Stimulated activated effector memory CD8-positive, alpha-beta T cell treated with anti-CD3 and anti-CD28 coated beads, Interleukin-12 subunit alpha, Interleukin-12 subunit beta, amount 100 ng/mL, for 72 hours (primary cell): ENCODE results near the gene TASP1.

Experiments
- ATAC-seq: fragments of 150-1000 bp; cut with Tn5 transposase; 2 replicates; pipeline ENCODE4 v1.10.0; 2021
- DNase-seq, 2 donors: peaks; one replicate each; pipeline ENCODE4 v3.0.0; 2021 to 2022; ENCODE audit warnings: low spot score in 2 of 2
- H3K27ac Mint-ChIP-seq: one replicate; pipeline ENCODE4 v1.8.0; 2022; ENCODE audit warnings: mild to moderate bottlenecking, mixed read lengths
- H3K36me3 Mint-ChIP-seq: one replicate; pipeline ENCODE4 v1.8.0; 2022; ENCODE audit warnings: mild to moderate bottlenecking, mixed read lengths
- H3K4me1 Mint-ChIP-seq: one replicate; pipeline ENCODE4 v1.8.0; 2022; ENCODE audit warnings: mixed read lengths
- H3K4me3 Mint-ChIP-seq: one replicate; pipeline ENCODE4 v1.8.0; 2022; ENCODE audit warnings: mild to moderate bottlenecking, mixed read lengths
- H3K9me3 Mint-ChIP-seq: one replicate; pipeline ENCODE4 v1.8.0; 2022; ENCODE audit warnings: mixed read lengths

The TASP1 gene

GRCh38 chr20:13554706-13555105, 84.0 kb downstream of the TASP1 start:
- Mint-ChIP-seq H3K4me1 (no peaks in the 10 kb centered on the region), H3K36me3 (peaks cover 18% of the 10 kb centered on the region), H3K9me3 (no peaks in the 10 kb centered on the region), H3K27ac (no peak overlapping the region), H3K4me3 (no peak overlapping the region)
- DNase-seq, result no peak
- no peak for ATAC-seq

GRCh38 chr20:13554076-13554475, 84.7 kb downstream of the TASP1 start:
- peaks cover 17% of the 10 kb centered on the region for H3K36me3 Mint-ChIP-seq
- DNase-seq, result no peak
- H3K4me3 Mint-ChIP-seq, result no peak overlapping the region
- H3K9me3 Mint-ChIP-seq, result no peaks in the 10 kb centered on the region
- ATAC-seq, result no peak
- H3K4me1 Mint-ChIP-seq, result no peaks in the 10 kb centered on the region
- H3K27ac Mint-ChIP-seq, result no peak overlapping the region

GRCh38 chr20:13552061-13552460, 86.7 kb downstream of the TASP1 start:
- ATAC-seq, result no peak
- Mint-ChIP-seq H3K27ac (no peak overlapping the region), H3K4me1 (no peaks in the 10 kb centered on the region), H3K9me3 (no peaks in the 10 kb centered on the region), H3K36me3 (no peaks in the 10 kb centered on the region), H3K4me3 (no peak overlapping the region)
- DNase-seq, result no peak

GRCh38 chr20:13549451-13549850, 89.3 kb downstream of the TASP1 start:
- Mint-ChIP-seq H3K4me3 (no peak overlapping the region), H3K9me3 (no peaks in the 10 kb centered on the region), H3K27ac (no peak overlapping the region), H3K4me1 (no peaks in the 10 kb centered on the region), H3K36me3 (no peaks in the 10 kb centered on the region)
- no peak for DNase-seq
- no peak for ATAC-seq

- H3K36me3 Mint-ChIP-seq, result no peaks in the 10 kb centered on the region
- no peak overlapping the region for H3K27ac Mint-ChIP-seq
- ATAC-seq (peak; percentile 47), DNase-seq (peak; percentile 52 to 80)
- no peaks in the 10 kb centered on the region for H3K4me1 Mint-ChIP-seq
- no peaks in the 10 kb centered on the region for H3K9me3 Mint-ChIP-seq
- no peak overlapping the region for H3K4me3 Mint-ChIP-seq
Observed at GRCh38 chr20:13546497-13547131, 92.1 kb downstream of the TASP1 start.

- no peaks in the 10 kb centered on the region for H3K9me3 Mint-ChIP-seq
- no peaks in the 10 kb centered on the region for H3K36me3 Mint-ChIP-seq
- no peaks in the 10 kb centered on the region for H3K4me1 Mint-ChIP-seq
- no peak overlapping the region for H3K27ac Mint-ChIP-seq
- ATAC-seq, result no peak
- DNase-seq, result no peak
- no peak overlapping the region for H3K4me3 Mint-ChIP-seq
Observed at GRCh38 chr20:13545790-13546189, 92.9 kb downstream of the TASP1 start.

- Mint-ChIP-seq H3K4me1 (no peaks in the 10 kb centered on the region), H3K36me3 (no peaks in the 10 kb centered on the region), H3K27ac (no peak overlapping the region), H3K4me3 (no peak overlapping the region), H3K9me3 (no peaks in the 10 kb centered on the region)
- ATAC-seq, result no peak
- DNase-seq, result no peak
Observed at GRCh38 chr20:13543783-13544182, 94.9 kb downstream of the TASP1 start.

GRCh38 chr20:13535627-13536026, 103.1 kb downstream of the TASP1 start:
- ATAC-seq, result no peak
- no peak for DNase-seq
- no peaks in the 10 kb centered on the region for H3K4me1 Mint-ChIP-seq
- H3K36me3 Mint-ChIP-seq, result no peaks in the 10 kb centered on the region
- no peaks in the 10 kb centered on the region for H3K9me3 Mint-ChIP-seq
- no peak overlapping the region for H3K4me3 Mint-ChIP-seq
- no peak overlapping the region for H3K27ac Mint-ChIP-seq

- ATAC-seq (no peak), DNase-seq (no peak)
- H3K4me3 Mint-ChIP-seq, result no peak overlapping the region
- no peaks in the 10 kb centered on the region for H3K9me3 Mint-ChIP-seq
- H3K27ac Mint-ChIP-seq, result no peak overlapping the region
- H3K4me1 Mint-ChIP-seq, result no peaks in the 10 kb centered on the region
- no peaks in the 10 kb centered on the region for H3K36me3 Mint-ChIP-seq
Observed at GRCh38 chr20:13533946-13534345, 104.8 kb downstream of the TASP1 start.

- peaks cover 24% of the 10 kb centered on the region for H3K36me3 Mint-ChIP-seq
- H3K4me3 Mint-ChIP-seq, result no peak overlapping the region
- H3K4me1 Mint-ChIP-seq, result no peaks in the 10 kb centered on the region
Observed at GRCh38 chr20:13530146-13530545, 108.6 kb downstream of the TASP1 start.

GRCh38 chr20:13526551-13526950, 112.2 kb downstream of the TASP1 start:
- H3K9me3 Mint-ChIP-seq, result peaks cover 12% of the 10 kb centered on the region
- peaks cover 27% of the 10 kb centered on the region for H3K36me3 Mint-ChIP-seq
- H3K4me3 Mint-ChIP-seq, result no peak overlapping the region
- no peaks in the 10 kb centered on the region for H3K4me1 Mint-ChIP-seq
- ATAC-seq (no peak), DNase-seq (no peak)
- H3K27ac Mint-ChIP-seq, result no peak overlapping the region

More at GRCh38 chr20:13530146-13530545, 108.6 kb downstream of the TASP1 start:
- Mint-ChIP-seq H3K9me3 (no peaks in the 10 kb centered on the region), H3K27ac (no peak overlapping the region)
- DNase-seq, result no peak
- ATAC-seq, result no peak

- Mint-ChIP-seq H3K9me3 (peaks cover 12% of the 10 kb centered on the region), H3K4me1 (no peaks in the 10 kb centered on the region), H3K36me3 (peaks cover 27% of the 10 kb centered on the region), H3K4me3 (no peak overlapping the region), H3K27ac (no peak overlapping the region)
- DNase-seq, result no peak
- no peak for ATAC-seq
Observed at GRCh38 chr20:13525225-13525940, 113.3 kb downstream of the TASP1 start.

GRCh38 chr20:13524339-13524738, 114.4 kb downstream of the TASP1 start:
- H3K9me3 Mint-ChIP-seq, result peaks cover 12% of the 10 kb centered on the region
- no peaks in the 10 kb centered on the region for H3K4me1 Mint-ChIP-seq
- ATAC-seq (no peak), DNase-seq (no peak)
- no peak overlapping the region for H3K4me3 Mint-ChIP-seq
- H3K27ac Mint-ChIP-seq, result no peak overlapping the region
- peaks cover 27% of the 10 kb centered on the region for H3K36me3 Mint-ChIP-seq

- ATAC-seq (no peak), DNase-seq (no peak)
- no peak overlapping the region for H3K4me3 Mint-ChIP-seq
- H3K9me3 Mint-ChIP-seq, result peaks cover 14% of the 10 kb centered on the region
- no peak overlapping the region for H3K27ac Mint-ChIP-seq
- H3K4me1 Mint-ChIP-seq, result no peaks in the 10 kb centered on the region
- H3K36me3 Mint-ChIP-seq, result peaks cover 6% of the 10 kb centered on the region
Observed at GRCh38 chr20:13517831-13518230, 120.9 kb downstream of the TASP1 start.

- Mint-ChIP-seq H3K36me3 (peaks cover 6% of the 10 kb centered on the region), H3K27ac (no peak overlapping the region), H3K4me3 (no peak overlapping the region), H3K4me1 (no peaks in the 10 kb centered on the region), H3K9me3 (peaks cover 3% of the 10 kb centered on the region)
- no peak for ATAC-seq
- no peak for DNase-seq
Observed at GRCh38 chr20:13515796-13516558, 122.8 kb downstream of the TASP1 start.

- Mint-ChIP-seq H3K4me1 (no peaks in the 10 kb centered on the region), H3K9me3 (peaks cover 8% of the 10 kb centered on the region), H3K4me3 (no peak overlapping the region), H3K27ac (no peak overlapping the region), H3K36me3 (peaks cover 6% of the 10 kb centered on the region)
- ATAC-seq (no peak), DNase-seq (no peak)
Observed at GRCh38 chr20:13515291-13515690, 123.4 kb downstream of the TASP1 start.
